ENCODE data around the gene CCDC78. TPM values are rescaled to one million over a fixed set of nuclear protein-coding genes. Genes with fewer than 3 reads are reported as not detected.

CCDC78 gene
- total RNA-seq, 1 donor from 2014 or later: 0.78 TPM

- Histone ChIP-seq H3K36me3 (no peaks in the 10 kb centered on the region), H3K4me3 (no peak overlapping the region), H3K27me3 (no peaks in the 10 kb centered on the region), H3K9me3 (no peaks in the 10 kb centered on the region), H3K4me1 (no peaks in the 10 kb centered on the region), H3K27ac (no peak overlapping the region)
- TF ChIP-seq, protein P1, sequence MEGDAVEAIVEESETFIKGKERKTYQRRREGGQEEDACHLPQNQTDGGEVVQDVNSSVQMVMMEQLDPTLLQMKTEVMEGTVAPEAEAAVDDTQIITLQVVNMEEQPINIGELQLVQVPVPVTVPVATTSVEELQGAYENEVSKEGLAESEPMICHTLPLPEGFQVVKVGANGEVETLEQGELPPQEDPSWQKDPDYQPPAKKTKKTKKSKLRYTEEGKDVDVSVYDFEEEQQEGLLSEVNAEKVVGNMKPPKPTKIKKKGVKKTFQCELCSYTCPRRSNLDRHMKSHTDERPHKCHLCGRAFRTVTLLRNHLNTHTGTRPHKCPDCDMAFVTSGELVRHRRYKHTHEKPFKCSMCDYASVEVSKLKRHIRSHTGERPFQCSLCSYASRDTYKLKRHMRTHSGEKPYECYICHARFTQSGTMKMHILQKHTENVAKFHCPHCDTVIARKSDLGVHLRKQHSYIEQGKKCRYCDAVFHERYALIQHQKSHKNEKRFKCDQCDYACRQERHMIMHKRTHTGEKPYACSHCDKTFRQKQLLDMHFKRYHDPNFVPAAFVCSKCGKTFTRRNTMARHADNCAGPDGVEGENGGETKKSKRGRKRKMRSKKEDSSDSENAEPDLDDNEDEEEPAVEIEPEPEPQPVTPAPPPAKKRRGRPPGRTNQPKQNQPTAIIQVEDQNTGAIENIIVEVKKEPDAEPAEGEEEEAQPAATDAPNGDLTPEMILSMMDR (IDR thresholded peaks at IDR 0.05): no peak
- ATAC-seq: no peak
- intact Hi-C loops (cut with DNase I): no loop called here
- DNase-seq: peak; percentile 61
Measured at GRCh38 chr16:762595-763268, 36.5 kb upstream of the CCDC78 start.

GRCh38 chr16:761625-762513 is 35.6 kb upstream of the CCDC78 start:
- Histone ChIP-seq H3K27ac (peak overlapping the region; percentile 24), H3K36me3 (no peaks in the 10 kb centered on the region), H3K27me3 (no peaks in the 10 kb centered on the region), H3K4me3 (peak overlapping the region; percentile 19), H3K9me3 (no peaks in the 10 kb centered on the region), H3K4me1 (no peaks in the 10 kb centered on the region)
- no peak for ATAC-seq
- TF ChIP-seq, protein P1 (IDR thresholded peaks at IDR 0.05): no peak
- intact Hi-C loops (cut with DNase I): no loop called here
- peak; percentile 67 for DNase-seq

DNA sequence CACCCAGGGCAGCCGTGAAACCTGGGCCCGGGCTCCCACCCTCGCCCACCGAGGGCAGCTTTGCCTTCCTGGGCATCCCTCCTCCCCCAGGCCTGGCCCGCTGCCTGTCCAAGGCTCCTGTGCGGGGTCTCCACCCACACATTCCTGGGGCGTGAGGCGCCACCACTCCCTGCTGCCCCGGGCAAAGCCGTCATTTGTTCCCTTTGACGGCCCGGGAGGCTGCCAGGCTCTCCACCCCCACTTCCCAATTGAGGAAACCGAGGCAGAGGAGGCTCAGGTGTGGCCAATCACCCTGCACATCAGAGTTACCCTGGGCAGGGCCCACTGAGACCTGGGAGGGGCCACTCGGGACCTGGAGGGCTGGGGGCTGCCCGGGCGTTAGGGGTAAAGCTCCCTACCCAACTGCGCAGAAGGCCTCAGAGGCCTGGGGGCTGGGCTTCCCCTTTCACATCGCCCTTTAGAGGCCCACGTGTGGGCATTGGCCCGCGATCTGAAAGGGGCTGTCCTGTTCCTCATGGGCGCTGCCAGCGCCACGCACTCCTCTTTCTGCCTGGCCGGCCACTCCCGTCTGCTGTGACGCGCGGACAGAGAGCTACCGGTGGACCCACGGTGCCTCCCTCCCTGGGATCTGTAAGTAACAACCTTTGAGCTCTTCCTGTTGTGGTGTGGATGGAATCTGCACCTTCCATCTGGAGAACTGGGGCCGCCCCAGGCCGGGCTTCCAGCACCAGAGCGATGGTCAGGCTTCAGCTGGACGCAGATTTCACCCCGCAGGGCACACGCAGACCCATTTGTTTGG is 34.5 kb upstream of the CCDC78 start, which contains the start of gene MSLN:
Gene MSLN (plus strand): TSS at position 190 of the 799 bp plus-strand sequence. CDS start 1,947 bp downstream, outside the sequence.
- Histone ChIP-seq H3K4me3 (peak within 1 kb of the TSS; percentile 19), H3K27ac (peak within 1 kb of the TSS; percentile 70), H3K27me3 (no peaks in the 10 kb centered on the region), H3K4me1 (no peaks in the 10 kb centered on the region), H3K9me3 (no peaks in the 10 kb centered on the region), H3K36me3 (no peaks in the 10 kb centered on the region)
- DNase-seq: peak; percentile 73
- peak; percentile 50 for ATAC-seq
- intact Hi-C loops (cut with DNase I): no loop called here
- TF ChIP-seq, protein P1 (IDR thresholded peaks at IDR 0.05): no peak

- Histone ChIP-seq H3K27me3 (no peaks in the 10 kb centered on the region), H3K9me3 (no peaks in the 10 kb centered on the region), H3K36me3 (no peaks in the 10 kb centered on the region), H3K4me3 (no peak overlapping the region), H3K4me1 (no peaks in the 10 kb centered on the region), H3K27ac (peak overlapping the region; percentile 70)
- ATAC-seq: peak; percentile 3
- TF ChIP-seq, protein P1 (IDR thresholded peaks at IDR 0.05): no peak
- no peak for DNase-seq
- intact Hi-C loops (cut with DNase I): no loop called here
Measured at GRCh38 chr16:760065-760464, 33.8 kb upstream of the CCDC78 start.

DNA sequence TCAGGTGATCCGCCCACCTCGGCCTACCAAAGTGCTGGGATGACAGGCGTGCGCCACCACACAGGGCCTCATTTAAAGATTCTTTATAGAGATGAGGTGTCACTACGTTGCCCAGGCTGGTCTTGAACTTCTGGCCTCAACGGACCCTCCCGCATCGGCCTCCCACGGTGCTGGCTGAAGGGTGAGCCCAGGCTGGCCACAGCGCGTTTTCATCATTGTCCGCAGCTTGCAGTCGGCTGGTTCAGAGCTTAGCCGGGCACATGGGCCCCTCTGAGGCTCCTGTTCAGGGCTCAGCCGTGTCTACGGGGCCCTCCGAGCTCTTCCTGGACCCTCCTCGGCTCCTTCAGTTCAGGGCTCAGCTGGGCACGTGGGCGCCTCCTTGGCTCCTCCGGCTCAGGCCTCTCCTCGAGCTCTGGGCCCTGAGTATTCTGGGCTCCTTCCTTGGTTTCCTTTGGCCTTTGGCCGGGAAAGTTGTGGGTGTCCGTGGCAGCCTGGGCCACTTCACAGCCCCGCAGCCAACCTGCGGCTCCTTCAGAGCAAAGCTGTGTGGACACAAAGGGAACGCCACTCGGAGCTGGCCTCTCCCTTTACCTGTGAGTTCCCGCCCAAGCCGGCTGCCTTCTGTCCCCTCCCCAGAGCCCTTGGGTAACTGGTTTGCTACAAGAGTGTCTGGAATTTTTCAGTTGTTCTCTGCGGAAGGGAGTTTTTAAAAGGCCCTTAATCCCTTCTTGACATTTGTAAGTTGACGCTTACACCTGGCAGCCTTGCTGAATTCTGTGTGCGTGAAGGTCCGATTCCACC is 33.1 kb upstream of the CCDC78 start:
- ATAC-seq: peak; percentile 85
- peak; percentile 89 for DNase-seq
- no peaks in the 10 kb centered on the region for H3K4me1 ChIP-seq
- H3K27ac ChIP-seq: peak overlapping the region; percentile 76
- no peak overlapping the region for H3K4me3 ChIP-seq
- H3K27me3 ChIP-seq: no peaks in the 10 kb centered on the region
- H3K9me3 ChIP-seq: no peaks in the 10 kb centered on the region
- TF ChIP-seq, protein P1 (IDR thresholded peaks at IDR 0.05): no peak
- H3K36me3 ChIP-seq: no peaks in the 10 kb centered on the region
- intact Hi-C loops (cut with DNase I): no loop called here

Measured in upper lobe of right lung (tissue), 1 donor.